ENCODE measurements around the gene OR13C8.
"Not testable (repeated sequence)": the region's sequence is repeated elsewhere in the genome, so short reads cannot be mapped to it uniquely, and the experiment has no call there.

OR13C8 gene, protein sequence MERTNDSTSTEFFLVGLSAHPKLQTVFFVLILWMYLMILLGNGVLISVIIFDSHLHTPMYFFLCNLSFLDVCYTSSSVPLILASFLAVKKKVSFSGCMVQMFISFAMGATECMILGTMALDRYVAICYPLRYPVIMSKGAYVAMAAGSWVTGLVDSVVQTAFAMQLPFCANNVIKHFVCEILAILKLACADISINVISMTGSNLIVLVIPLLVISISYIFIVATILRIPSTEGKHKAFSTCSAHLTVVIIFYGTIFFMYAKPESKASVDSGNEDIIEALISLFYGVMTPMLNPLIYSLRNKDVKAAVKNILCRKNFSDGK

DNA sequence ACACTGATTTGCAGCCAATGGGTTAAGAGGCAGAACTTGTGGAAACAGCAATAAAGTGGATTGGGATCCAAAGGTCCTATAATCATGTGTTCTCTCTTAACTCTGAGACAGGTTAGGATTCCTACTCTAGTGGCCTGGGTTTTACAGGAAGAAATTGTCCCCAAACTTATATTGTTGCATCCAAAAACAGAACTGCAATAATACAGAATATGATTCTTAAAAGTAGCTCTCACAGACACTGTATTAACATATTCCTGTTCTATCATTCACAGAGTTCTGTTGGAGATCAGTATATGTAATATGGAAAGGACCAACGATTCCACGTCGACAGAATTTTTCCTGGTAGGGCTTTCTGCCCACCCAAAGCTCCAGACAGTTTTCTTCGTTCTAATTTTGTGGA, at the start of gene OR13C8:
Gene OR13C8 (plus strand): TSS at position 301 of the 400 bp plus-strand sequence. CDS start 0 bp downstream, at position 301.
- no peak for DNase-seq

DNA sequence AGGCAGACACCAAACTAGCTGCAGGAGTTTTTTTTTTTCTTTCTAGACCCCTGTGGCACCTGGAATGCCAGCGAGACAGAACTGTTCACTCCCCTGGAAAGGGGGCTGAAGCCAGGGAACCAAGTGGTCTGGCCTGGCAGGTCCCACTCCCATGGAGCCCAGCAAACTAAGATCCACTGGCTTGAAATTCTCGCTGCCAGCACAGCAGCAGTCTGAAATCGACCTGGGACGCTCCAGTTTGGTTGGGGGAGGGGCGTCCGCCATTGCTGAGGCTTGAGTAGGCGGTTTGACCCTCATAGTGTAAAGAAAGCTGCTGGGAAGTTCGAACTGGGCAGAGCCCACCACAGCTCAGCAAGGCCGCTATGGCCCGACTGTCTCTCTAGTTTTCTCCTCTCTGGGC, 48.7 kb upstream of the OR13C8 start:
- not testable (repeated sequence) for DNase-seq

DNA sequence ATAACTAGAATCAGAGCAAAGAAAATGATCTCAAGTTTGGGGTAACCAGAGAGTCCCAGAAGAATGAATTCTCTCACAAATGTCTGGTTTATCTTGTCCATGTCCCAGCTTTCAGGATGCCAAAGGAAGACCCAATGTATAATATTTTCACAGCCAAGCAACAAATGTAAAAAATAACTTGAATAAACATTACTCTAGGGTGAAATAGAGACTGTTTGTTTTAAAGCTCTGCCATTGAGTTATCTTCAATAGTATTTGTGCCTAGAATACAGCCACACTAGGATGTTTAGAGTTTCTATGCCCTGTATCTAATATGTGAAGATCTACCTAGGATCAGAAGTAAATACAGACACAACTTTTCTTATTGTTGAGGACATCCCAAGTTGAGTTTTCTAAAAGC, 41.9 kb upstream of the OR13C8 start, which contains the start of gene OR13C4:
Gene OR13C4 (minus strand): TSS at position 101 of the 400 bp plus-strand sequence. CDS start 0 bp downstream, at position 101.
- DNase-seq, result no peak

DNA sequence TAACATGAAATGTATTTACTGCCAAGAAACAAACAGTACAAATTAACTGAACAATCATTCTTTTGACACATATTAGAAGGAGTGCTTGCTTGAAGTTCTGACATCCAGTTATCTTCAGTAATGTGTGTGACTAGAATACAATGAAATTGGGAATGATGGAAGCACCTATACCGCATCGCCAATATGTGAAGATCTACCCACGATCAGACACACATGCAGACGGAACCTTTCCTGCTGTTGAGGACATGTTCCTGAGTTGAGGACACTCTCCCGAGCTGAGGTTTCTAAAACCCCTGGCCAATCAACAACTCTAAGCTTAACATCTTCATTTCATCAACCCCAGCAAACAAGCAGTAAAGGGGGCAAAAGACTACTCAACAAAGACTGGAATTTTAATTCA, 32.2 kb upstream of the OR13C8 start, which contains the start of gene OR13C3:
Gene OR13C3 (minus strand): TSS at position 101 of the 400 bp plus-strand sequence. CDS start 133 bp downstream, outside the sequence.
- DNase-seq, result no peak

DNA sequence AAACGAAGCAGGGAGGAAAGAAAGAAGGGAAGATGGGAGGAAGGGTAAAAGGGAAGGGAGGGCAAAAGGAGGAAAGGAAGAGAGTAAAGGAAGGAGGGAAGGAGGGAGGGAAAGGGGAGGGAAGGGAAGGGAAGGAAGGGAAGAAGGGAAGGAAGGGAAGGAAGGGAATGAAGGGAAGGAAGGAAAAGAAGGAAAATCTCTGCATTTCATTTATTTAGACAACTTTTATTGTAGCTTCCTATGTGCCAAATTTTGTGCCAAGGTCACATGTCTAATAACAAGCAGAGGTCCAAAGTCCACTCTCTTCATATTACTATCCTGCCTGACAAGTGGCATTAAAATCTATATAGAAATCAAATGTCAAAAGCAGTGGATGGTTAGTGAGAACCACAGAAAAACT, 29.7 kb upstream of the OR13C8 start:
- no peak for DNase-seq

DNA sequence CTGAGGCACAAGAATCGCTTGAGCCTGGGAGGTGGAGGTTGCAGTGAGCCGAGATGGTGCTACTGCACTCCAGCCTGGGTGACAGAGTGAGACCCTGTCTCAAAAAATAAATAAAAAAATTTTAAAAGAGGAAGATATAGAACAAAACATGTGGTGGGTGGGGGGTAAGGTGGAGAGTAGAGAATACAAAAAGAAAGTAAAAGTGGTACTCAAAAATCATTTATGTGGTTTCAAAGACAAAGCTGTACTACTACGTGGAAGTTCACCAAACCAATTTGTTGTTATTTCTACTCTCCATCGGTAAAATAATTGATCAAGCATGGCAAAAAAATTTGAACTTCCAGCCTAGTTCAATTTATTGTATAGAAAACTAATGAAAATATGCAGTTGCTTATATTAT, 24.3 kb upstream of the OR13C8 start:
- no peak for DNase-seq

- DNase-seq, result no peak
Measured at GRCh38 chr9:104553261-104553660, 15.7 kb upstream of the OR13C8 start.

DNA sequence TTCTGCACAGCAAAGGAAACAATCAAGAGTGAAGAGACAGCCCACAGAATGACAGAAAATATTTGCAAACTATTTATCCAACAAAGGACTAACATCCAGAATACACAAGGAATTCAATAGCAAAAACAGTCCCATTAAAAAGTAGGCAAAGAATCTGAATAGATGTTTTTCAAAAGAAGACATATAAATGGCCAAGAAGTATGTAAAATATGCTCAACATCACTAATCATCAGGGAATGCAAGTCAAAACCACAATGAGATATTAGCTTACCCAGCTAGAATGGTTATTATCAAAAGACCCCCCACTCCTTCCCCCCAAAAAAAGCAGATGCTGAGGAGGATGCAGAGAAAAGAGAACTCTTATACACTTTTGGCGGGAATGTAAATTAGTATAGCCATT, 13.4 kb upstream of the OR13C8 start:
- no peak for DNase-seq

GRCh38 chr9:104556830-104557634, 11.9 kb upstream of the OR13C8 start:
- no peak for DNase-seq

- no peak for DNase-seq
Measured at GRCh38 chr9:104564358-104564757, 4.6 kb upstream of the OR13C8 start.

DNA sequence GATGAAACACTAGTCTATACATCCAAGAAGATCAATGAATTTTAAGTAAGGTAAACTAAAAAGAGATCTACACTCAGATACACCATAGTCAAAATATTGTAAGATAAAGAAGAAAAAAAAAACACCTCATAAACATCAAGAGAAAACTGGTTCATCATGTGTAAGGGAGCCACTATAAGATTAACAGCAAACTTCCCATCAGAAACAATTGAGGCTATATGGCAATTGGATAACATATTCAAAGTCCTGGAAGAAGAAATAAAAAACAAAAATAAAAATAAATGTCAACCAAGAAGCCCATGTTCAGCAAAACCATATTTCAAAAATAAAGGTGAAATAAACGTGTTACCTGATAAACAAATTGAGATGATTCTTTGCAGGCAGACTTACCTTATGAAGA, 3.6 kb downstream of the OR13C8 start:
- no peak for DNase-seq

- DNase-seq, result no peak
Measured at GRCh38 chr9:104575456-104575855, 6.5 kb downstream of the OR13C8 start.

- no peak for DNase-seq
Measured at GRCh38 chr9:104577263-104577662, 8.3 kb downstream of the OR13C8 start.

DNA sequence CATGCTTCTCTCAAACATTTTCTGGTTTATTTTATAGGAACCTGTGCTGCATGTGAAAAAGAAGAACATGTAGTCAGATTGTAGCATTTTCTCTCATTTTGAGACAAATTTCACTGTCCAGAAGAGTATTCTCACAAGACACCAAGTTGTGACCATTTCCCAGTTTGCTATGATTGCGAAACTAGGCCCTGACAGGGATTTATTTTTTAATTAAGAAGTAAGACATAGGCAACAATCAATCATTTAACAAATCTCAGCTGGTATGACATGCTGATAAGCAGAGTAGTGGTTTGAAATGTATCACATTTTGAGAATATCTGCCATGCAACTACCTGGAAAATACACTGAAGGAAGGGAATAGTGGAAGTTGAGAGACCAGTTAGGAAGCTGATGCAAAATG, 11.6 kb downstream of the OR13C8 start:
- no peak for DNase-seq

DNA sequence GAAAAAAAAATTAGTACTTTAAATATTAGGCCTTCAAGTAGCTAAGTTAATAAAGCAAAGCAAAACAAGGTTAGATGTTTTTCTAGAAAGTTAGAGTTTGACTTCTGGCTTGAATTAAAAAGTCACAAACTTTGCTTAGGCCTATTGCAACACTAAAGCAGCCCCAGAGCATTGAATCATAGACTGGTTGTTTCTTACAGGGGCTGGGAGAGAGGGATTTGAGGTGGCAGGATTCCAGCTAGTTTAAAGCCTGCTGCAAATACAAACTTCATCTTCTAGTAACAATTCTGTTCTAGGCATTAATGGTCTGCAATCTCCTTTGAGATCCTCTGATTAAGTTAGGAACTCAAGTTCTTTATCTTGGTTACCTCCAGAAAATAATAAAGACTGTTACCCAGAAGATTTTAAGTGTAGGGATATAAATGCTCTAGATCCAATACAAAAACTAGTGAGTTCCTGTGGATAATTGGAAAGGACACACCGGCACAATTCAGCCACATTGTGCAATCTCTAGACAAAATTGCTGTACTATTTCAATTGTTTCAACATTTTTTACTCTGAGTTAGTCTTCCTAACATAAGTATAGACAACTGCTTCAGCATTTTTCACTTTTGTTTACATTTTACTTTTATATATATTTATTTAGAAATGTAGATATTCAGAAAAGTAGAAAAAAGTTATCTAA, 17.7 kb downstream of the OR13C8 start:
- DNase-seq, result no peak

GRCh38 chr9:104589626-104590025, 20.7 kb downstream of the OR13C8 start:
- DNase-seq, result no peak

DNA sequence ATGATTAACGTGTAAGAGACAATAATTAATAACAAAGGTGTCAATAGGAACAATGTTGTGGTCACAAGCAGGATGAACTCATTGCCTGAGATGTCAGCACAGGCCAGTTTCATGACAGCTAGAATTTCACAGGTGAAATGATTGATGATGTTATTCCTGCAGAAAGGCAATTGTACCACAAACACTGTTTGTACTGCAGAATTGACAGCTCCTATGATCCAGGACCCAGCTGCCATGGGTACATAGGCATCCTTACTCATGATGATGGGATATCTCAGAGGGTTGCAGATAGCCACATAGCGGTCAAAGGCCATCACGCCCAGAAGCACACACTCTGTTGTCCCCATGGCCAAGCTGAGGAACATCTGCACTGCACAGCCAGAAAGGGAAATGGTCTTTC, 29.8 kb downstream of the OR13C8 start:
- DNase-seq, result not testable (repeated sequence)

GRCh38 chr9:104599313-104599712, 30.3 kb downstream of the OR13C8 start, which contains the start of gene OR13C5:
Gene OR13C5 (minus strand): TSS chr9:104599413. CDS start chr9:104599413, 0 bp downstream.
- DNase-seq, result not testable (repeated sequence)

DNA sequence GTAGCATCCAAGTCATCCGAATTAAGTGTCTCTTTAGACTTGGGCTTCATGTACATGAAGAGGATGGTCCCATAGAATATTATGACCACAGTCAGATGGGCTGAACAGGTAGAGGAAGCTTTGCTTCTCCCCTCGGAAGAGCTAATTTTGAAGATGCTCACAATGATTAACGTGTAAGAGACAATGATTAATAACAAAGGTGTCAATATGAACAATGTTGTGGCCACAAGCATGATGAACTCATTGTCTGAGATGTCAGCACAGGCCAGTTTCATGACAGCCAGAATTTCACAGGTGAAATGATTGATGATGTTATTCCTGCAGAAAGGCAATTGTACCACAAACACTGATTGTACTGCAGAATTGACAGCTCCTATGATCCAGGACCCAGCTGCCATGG, 35.8 kb downstream of the OR13C8 start:
- DNase-seq, result no peak

DNA sequence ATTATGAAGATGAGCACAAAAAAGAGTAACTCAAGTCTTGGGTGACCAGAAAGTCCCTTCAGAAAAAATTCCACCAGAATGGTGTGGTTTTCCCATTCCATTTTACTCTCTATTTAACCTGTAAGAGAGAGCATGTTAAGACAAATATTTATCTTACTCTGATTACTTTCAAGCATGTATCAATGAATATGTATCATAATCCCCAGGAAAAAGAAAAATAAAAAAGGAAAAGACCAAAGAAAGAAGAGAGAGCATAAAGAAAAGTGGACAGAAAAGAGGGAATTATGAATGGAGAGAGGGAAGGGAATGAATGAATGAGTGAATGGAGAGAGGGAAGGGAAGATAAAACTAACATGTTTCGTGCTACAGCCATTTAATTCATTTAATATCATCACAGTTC, 36.6 kb downstream of the OR13C8 start, which contains the start of gene OR13C2:
Gene OR13C2 (minus strand): TSS at position 101 of the 400 bp plus-strand sequence. CDS start 0 bp downstream, at position 101.
- DNase-seq, result not testable (repeated sequence)

- no peak for DNase-seq
Measured at GRCh38 chr9:104606152-104606551, 37.2 kb downstream of the OR13C8 start.

DNA sequence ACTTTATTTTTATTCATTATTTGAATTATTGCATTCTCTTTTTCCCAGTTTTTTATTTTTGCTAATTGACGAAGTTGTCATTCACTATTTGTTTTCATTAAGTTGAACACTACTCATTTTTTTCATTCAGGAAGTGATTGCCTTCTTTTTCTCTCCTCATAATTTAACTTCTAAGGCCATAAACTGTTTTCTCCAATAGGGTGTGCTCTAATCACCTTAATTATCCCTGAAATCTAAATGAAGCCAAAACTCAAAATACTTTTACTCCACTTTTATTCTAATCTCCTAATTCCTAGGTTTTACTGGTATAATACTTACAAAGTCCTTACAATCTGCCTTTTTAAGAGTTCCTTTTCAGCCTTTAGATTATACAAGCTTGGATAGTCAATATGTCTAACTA, 39.4 kb downstream of the OR13C8 start:
- DNase-seq, result no peak

DNA sequence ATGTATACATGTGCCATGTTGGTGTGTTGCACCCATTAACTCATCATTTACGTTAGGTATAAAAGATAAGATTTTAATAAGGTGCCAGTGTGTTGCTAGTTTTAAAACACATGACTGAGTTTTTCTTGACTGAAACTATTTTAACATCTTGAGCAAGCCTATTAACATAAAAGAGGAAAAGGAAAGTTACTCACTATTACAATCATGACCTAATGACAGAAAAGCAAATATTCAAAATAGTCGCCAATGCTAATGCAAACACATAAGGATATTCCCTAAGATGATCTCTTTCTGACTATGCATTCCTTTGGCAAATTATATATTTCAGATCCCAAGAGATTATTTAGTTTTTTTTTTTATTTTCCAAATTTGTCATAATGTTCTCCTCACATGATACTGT, 42.2 kb downstream of the OR13C8 start:
- DNase-seq, result no peak

Measured in activated CD4-positive, CD25-positive, alpha-beta regulatory T cell treated with anti-CD3 and anti-CD28 coated beads, Interleukin-2, amount 50 U/mL, for 72 hours (primary cell).